ENCODE measurements around the gene CDV3. TPM values are rescaled to one million over a fixed set of nuclear protein-coding genes. Genes with fewer than 3 reads are reported as not detected.

The CDV3 gene
- total RNA-seq, 4 donors from 2014 or later = 45.0 to 123 (median 58.3) TPM

DNA sequence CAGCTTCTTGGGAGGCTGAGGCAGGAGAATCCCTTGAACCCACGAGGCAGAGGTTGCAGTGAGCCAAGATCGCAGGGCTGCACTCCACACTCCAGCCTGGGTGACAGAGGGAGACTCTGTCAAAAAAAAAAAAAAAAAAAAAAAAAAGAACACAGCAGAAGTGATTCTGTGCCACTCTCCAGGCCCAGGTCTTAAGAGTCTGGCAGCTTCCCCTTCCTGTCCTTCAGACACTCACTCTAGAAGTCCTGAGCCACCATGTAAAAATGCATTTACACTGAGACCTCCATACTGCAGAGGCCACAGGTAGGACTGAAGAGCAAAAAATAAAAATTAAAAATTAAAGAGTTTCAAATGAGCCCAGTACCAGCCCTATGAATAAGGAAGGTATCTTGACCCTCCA, 11.8 kb upstream of the CDV3 start:
- no peak overlapping the region for H3K27ac ChIP-seq
- no peak overlapping the region for H3K4me3 ChIP-seq
- no peak for DNase-seq
- no peaks in the 10 kb centered on the region for H3K4me1 ChIP-seq
- H3K9me3 ChIP-seq = no peaks in the 10 kb centered on the region
- TF ChIP-seq CTCF (IDR thresholded peaks at IDR 0.05) (no peak), POLR2A (IDR thresholded peaks at IDR 0.05) (no peak)
- no peaks in the 10 kb centered on the region for H3K27me3 ChIP-seq
- no peaks in the 10 kb centered on the region for H3K36me3 ChIP-seq

DNA sequence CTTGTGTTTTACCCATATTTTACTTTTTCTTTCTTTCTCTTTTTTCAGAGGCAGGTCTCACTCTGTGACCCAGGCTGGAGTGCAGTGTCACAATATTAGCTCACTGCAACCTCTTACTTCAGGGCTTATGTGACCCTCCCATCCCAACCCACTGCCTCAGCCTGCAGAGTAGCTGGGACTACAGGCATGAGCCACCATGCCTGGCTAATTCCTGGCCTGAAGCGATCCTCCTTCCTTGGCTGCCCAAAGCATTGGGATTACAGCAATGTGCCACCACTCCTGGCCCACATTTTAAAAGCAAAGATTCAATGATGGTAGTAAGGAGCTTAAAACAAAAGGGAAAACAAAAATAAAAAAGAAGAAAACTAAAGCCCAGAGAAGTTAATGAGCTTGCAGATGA, 11.1 kb upstream of the CDV3 start:
- no peak for TF ChIP-seq CTCF (IDR thresholded peaks at IDR 0.05)
- TF ChIP-seq POLR2A (IDR thresholded peaks at IDR 0.05) = no peak
- Histone ChIP-seq H3K27me3 (no peaks in the 10 kb centered on the region), H3K27ac (no peak overlapping the region), H3K9me3 (no peaks in the 10 kb centered on the region), H3K4me3 (no peak overlapping the region), H3K36me3 (no peaks in the 10 kb centered on the region), H3K4me1 (no peaks in the 10 kb centered on the region)
- DNase-seq = no peak

GRCh38 chr3:133563186-133563591, 10.3 kb upstream of the CDV3 start:
- no peak for DNase-seq
- Histone ChIP-seq H3K27ac (no peak overlapping the region), H3K9me3 (no peaks in the 10 kb centered on the region), H3K4me3 (no peak overlapping the region), H3K27me3 (no peaks in the 10 kb centered on the region), H3K36me3 (no peaks in the 10 kb centered on the region), H3K4me1 (no peaks in the 10 kb centered on the region)
- TF ChIP-seq CTCF (IDR thresholded peaks at IDR 0.05) = no peak
- no peak for TF ChIP-seq POLR2A (IDR thresholded peaks at IDR 0.05)

DNA sequence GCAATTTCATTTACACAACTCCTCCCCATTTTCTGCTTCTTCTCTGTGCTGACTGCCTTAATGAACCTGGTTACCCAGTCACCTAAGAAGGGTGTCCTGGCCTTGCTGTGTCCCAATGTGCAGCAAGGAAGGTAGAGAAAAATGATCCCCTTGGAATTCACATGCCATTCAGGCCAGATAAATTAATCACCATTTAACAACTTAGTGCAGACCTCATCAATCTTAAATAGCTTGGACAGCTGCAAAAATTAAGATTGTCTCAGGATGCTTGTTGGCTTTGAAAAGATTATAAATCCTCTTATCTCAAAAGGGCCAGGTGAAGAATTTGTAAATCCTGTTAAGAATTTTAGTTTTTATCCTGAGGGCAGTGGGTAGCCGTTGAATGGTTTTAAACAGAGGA, 9.7 kb upstream of the CDV3 start:
- Histone ChIP-seq H3K27ac (no peak overlapping the region), H3K4me1 (no peaks in the 10 kb centered on the region), H3K9me3 (no peaks in the 10 kb centered on the region), H3K36me3 (no peaks in the 10 kb centered on the region), H3K27me3 (no peaks in the 10 kb centered on the region), H3K4me3 (no peak overlapping the region)
- TF ChIP-seq POLR2A (IDR thresholded peaks at IDR 0.05) = no peak
- TF ChIP-seq CTCF (IDR thresholded peaks at IDR 0.05) = no peak
- DNase-seq = no peak

DNA sequence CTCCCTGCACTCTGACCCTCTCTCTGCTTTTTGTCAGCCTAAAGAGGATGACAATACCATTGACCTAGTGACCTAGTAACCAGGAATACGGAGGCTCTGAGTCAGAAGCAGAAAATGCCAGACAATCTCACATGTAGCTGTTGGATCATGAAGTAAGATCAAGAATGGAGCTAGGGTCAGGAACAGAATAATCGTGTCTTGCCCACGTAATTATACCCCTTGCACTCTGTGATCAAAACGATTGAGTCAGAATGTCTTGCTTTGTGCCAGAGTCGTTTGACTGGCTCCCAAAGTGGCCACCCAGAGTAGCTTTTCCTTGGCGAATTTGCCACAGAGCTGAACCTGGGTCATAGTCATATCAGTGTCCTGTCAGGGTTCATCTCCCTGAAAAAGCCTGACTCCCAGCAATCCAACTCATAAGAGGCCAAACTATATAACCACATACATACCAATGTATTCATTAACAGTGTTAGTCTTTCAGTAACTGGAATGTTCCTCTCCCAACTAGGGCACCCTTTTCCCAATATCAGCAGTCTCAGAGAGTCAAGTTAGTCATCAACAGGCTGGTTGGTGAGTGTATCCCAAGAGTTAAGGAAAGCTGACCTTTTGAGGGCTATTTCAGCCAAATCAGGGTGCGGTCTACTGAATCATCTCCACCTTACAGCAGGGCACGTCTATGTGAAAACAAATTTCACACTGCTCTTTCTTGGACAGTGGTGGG, 5.0 kb upstream of the CDV3 start:
- H3K27me3 ChIP-seq = no peaks in the 10 kb centered on the region
- no peaks in the 10 kb centered on the region for H3K36me3 ChIP-seq
- TF ChIP-seq POLR2A (IDR thresholded peaks at IDR 0.05) (no peak), CTCF (IDR thresholded peaks at IDR 0.05) (no peak)
- no peak for DNase-seq
- H3K4me1 ChIP-seq = peaks cover 0 to 8% (median 0%) of the 10 kb centered on the region in 4 donors
- H3K27ac ChIP-seq = no peak overlapping the region
- H3K4me3 ChIP-seq = no peak overlapping the region
- H3K9me3 ChIP-seq = no peaks in the 10 kb centered on the region

Data from Peyer's patch (tissue), 4 donors.